AG04450 (cell line): ENCODE data around the gene ABR. TPM values are rescaled to one million over a fixed set of nuclear protein-coding genes. Genes with fewer than 3 reads are reported as not detected.

Experiments
- CTCF ChIA-PET: fragments of 300-600, 350-600 bp; formaldehyde crosslinking; extraction: SDS; loops from one replicate; lab custom pipeline; 2022; ENCODE audit warnings: antibody characterized with exemption, inconsistent platforms; lab: Charles Lee
- POLR2A ChIA-PET: fragments of 350-600 bp; formaldehyde crosslinking; extraction: SDS; loops from one replicate; lab custom pipeline; 2021; ENCODE audit warnings: antibody characterized with exemption, inconsistent platforms; lab: Yijun Ruan, JAX
- DNase-seq: peaks from one replicate; pipeline ENCODE4 v3.0.0-alpha.2; 2011; ENCODE audit warnings: low read depth, low spot score
- H3K27ac ChIP-seq: one replicate; pipeline ENCODE4 v1.5.1; 2012; ENCODE audit warnings: low read depth, low read length, control low read depth
- H3K27me3 ChIP-seq: one replicate; pipeline ENCODE4 v1.6.0; 2012; ENCODE audit warnings: low read length; ENCODE audit not compliant: control insufficient read depth, insufficient read depth
- H3K4me3 ChIP-seq: 2 replicates; pipeline ENCODE4 v1.5.1; 2011; ENCODE audit warnings: mild to moderate bottlenecking, low read depth, low read length, control low read depth
- H3K9me3 ChIP-seq: 2 replicates; pipeline ENCODE4 v1.5.1; 2012; ENCODE audit warnings: low read length; ENCODE audit not compliant: control insufficient read depth, insufficient read depth
- polyA plus RNA-seq: library from polyadenylated mRNA; depleted of rRNA; stranded (reverse); fragments of >200 nt; gene quantifications from 2 replicates; pipeline ENCODE4 v1.2.3, GENCODE V29; 2011
- TF ChIP-seq, protein P1 (sequence below): IDR thresholded peaks from 2 replicates; pipeline ENCODE4 v1.5.1; 2011; ENCODE audit warnings: low read depth, low read length, control low read depth, inconsistent platforms

Gene ABR
- polyA plus RNA-seq, 1 experiment = 64.3 TPM

DNA sequence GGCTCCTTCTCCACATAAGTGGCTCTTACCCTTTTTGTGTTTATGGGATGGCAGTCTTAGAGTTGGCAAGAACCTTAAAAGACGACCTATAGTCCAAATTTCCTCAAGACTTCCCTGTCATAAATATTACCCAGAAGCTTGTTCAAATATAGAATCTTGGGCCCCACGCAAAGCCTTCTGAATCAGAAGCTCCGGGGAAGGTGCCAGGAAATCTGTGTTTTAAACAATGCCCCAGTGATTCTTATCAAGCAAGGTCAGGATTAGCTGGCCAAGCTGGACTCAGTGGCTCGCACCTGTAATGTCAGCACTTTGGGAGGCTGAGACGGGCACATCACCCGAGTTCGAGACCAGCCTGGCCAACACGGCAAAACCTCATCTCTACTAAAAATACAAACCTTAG, 97.2 kb downstream of the ABR start:
- Histone ChIP-seq H3K9me3 (no peaks in the 10 kb centered on the region; the same call in 1 of the 2 replicates), H3K27me3 (no peaks in the 10 kb centered on the region), H3K27ac (no peak overlapping the region), H3K4me3 (no peak overlapping the region)
- ChIA-PET POLR2A (no interaction called here), CTCF (no interaction called here)
- no peak for DNase-seq
- TF ChIP-seq, protein P1, sequence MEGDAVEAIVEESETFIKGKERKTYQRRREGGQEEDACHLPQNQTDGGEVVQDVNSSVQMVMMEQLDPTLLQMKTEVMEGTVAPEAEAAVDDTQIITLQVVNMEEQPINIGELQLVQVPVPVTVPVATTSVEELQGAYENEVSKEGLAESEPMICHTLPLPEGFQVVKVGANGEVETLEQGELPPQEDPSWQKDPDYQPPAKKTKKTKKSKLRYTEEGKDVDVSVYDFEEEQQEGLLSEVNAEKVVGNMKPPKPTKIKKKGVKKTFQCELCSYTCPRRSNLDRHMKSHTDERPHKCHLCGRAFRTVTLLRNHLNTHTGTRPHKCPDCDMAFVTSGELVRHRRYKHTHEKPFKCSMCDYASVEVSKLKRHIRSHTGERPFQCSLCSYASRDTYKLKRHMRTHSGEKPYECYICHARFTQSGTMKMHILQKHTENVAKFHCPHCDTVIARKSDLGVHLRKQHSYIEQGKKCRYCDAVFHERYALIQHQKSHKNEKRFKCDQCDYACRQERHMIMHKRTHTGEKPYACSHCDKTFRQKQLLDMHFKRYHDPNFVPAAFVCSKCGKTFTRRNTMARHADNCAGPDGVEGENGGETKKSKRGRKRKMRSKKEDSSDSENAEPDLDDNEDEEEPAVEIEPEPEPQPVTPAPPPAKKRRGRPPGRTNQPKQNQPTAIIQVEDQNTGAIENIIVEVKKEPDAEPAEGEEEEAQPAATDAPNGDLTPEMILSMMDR = no peak

DNA sequence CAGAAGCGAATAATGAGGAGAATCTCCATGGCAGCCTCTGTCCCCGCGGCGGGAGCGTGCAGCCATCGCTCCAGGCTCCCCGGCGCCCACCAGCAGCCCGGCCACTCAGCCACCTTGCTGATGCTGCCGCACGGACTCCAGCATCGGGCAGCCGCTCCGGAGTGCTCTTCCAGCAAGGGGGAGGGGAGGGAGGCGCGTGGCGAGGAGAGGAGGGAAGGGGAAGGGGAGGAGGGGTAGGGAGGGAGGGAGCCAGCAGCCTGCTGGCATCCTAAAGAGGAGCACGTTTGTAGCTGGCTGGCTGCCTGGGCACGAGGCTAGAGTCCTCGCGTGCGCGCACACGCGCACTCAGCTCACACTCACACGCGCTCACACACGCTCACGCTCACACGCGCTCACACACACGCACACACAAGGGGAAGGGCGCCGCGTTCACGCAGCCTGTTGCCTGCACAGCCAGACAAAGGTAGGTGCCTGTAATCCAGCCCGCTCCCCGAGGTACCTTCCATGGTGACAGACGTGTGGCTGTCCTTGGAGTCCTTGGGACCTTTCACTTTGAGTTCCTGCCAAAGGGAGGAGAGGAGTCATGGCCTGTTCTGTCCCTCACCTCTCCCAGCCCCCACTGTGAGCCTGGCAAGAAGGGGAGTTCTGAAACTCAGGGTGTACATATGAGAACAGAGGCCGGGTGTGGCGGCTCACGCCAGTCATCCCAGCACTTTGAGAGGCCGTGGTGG, 100.8 kb downstream of the ABR start:
- TF ChIP-seq, protein P1 = no peak

DNA sequence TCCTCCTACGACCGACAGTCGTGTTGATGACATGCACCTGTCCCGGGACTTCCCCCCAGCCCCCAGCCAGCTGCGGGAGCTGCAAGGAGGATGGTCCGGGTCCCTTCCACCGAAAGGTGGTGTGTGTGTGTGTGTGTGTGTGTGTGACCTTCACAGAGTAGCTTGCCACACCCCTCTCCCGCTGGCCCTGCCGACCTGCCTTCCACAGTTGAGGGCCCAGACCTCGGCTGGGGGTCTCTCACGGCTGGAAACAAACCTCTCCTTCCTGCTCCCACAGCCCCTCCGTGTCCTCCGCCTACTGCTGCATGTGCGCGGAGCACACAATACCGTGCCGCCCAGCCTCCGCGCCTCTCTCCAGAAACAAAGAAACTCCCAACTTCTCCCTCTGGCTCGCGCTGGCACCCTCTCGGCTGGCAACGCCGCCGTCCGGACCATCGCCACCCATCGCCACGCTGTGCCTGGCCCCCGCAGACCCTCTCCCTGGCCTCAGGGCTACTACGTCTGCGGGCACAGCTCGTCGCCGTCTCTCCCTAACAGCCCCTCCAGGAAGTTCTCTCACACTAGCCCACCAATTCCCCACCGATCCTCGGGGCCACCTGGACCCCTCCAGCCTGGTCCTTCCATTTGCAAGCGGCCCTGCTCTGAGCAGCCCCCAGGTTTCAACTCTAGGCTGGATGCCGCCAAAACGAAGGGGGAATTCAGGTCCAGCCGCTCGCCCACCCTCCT, 101.6 kb downstream of the ABR start:
- ChIA-PET POLR2A (no interaction called here), CTCF (no interaction called here)
- Histone ChIP-seq H3K9me3 (no peaks in the 10 kb centered on the region), H3K27ac (no peak overlapping the region), H3K4me3 (no peak overlapping the region), H3K27me3 (no peaks in the 10 kb centered on the region)
- TF ChIP-seq, protein P1 = no peak
- no peak for DNase-seq

More for the DNA sequence above, 100.8 kb downstream of the ABR start:
- no peak for DNase-seq
- Histone ChIP-seq H3K27ac (no peak overlapping the region), H3K9me3 (no peaks in the 10 kb centered on the region), H3K27me3 (no peaks in the 10 kb centered on the region), H3K4me3 (no peak overlapping the region)
- POLR2A ChIA-PET = no interaction called here
- CTCF ChIA-PET = no interaction called here

DNA sequence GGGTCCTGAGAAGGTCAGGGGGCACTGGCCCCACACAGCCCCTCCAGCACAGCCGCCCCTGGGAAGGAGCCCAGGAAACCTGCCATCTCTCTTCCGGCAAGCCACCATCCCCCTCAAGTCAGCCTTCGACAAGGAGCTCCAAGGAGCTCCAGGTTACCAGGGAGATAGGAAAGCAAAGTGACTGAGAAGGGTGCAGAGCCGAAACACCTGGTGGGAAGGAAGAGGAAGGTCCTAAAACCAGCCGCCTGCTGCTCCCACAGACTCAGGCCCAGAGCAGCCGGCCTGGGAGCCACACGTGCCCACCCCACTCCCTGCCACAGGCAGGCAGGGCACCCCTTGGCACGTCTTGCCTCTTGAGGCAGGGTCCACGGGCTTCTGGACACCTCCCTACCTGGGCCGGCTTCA, 102.2 kb downstream of the ABR start:
- POLR2A ChIA-PET = interaction anchor here (0.5 kb wide), 1 partner anchor 9 kb away, joined by 3 read pairs; no protein-coding TSS in a partner anchor
- no peak overlapping the region for H3K27ac ChIP-seq
- no peaks in the 10 kb centered on the region for H3K9me3 ChIP-seq
- H3K4me3 ChIP-seq = no peak overlapping the region
- no peak for DNase-seq
- CTCF ChIA-PET = interaction anchor here (1.2 kb wide), 1 partner anchor 21 kb away, joined by 4 read pairs; no protein-coding TSS in a partner anchor
- no peaks in the 10 kb centered on the region for H3K27me3 ChIP-seq
- TF ChIP-seq, protein P1 = no peak

DNA sequence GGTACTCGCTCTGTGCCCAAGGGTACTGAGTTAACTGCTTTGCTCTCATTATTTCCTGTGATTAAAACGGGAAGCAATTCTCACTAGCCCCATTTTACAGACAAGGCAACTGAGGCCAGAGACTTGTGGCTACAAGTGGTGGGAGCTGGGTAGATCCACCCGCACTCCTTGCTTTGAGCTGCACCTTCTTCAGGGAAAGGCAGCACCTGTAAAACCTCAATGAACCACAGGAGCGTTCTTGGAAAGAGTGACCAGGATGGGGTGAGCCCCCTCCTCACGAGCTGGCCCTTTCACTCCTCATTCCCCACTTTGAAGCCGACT, 102.8 kb downstream of the ABR start:
- CTCF ChIA-PET = interaction anchor here (1.2 kb wide), 1 partner anchor 21 kb away, joined by 4 read pairs; no protein-coding TSS in a partner anchor
- POLR2A ChIA-PET = interaction anchor here (0.5 kb wide), 1 partner anchor 9 kb away, joined by 3 read pairs; no protein-coding TSS in a partner anchor

More for the DNA sequence above, 102.8 kb downstream of the ABR start:
- DNase-seq = no peak
- H3K9me3 ChIP-seq = no peaks in the 10 kb centered on the region
- TF ChIP-seq, protein P1 = no peak
- no peaks in the 10 kb centered on the region for H3K27me3 ChIP-seq
- H3K27ac ChIP-seq = no peak overlapping the region
- H3K4me3 ChIP-seq = no peak overlapping the region
